NCI-H1417 (cell line): ENCODE results near the gene SLC9C2.
"Not testable (repeated sequence)": the region's sequence is repeated elsewhere in the genome, so short reads cannot be mapped to it uniquely, and the experiment has no call there.

Experiments
- DNase-seq, 3 experiments: peaks; one replicate each; lab custom pipeline; 2025; lab: John Stamatoyannopoulos, UW

SLC9C2 gene, protein sequence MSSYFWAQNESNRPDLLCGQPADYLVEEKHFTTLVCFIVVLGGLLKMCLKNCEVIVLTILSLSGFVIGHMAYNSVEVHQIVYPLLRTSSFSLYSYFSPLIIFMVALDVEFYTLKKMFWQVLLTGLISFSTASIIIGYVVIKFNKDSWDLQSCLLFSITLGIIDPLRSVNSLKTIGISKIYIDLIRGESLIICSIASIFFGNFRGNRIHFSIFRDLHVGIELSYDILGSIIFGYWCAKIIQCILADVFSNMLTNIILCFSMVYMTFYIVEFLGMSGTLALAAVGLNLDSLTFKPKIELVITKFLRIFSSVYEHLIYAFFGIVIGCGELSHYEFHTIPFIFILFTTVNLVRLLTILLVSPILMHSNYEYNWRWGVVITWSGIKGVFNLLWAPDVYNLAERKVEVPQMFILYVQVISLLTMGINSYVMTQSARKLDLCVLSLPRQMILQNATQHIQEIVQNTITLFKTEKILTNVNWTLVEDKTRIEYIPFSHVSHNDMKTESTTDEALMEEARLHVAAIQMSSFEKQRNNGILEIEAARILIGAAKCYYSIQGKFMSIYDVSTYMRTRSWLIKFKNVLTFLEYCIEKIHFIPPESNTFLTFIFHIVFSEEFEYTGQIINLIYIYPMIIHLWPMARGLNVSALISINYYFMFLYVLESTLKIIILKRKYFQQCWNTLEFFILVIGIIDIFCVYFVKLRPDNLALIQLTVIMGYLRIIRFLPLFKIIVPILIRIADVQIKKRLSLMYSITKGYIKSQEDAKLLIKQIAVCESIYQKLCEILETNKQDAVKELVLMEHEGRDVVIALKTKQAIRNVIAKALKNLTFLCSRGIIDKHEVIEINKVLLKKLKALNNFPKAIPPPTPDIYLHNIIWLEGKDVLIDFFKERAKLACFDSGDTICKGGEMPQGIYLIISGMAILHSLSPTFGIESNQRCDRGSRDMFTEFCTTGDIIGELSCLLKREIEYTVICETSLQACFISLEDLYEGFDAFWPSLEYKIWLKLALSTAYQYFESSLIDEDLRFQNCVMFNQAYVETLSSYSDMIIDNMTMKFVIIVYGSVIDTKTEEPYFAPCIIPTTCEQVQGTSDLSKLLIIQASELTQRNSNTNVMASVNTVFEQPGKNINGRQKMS

DNA sequence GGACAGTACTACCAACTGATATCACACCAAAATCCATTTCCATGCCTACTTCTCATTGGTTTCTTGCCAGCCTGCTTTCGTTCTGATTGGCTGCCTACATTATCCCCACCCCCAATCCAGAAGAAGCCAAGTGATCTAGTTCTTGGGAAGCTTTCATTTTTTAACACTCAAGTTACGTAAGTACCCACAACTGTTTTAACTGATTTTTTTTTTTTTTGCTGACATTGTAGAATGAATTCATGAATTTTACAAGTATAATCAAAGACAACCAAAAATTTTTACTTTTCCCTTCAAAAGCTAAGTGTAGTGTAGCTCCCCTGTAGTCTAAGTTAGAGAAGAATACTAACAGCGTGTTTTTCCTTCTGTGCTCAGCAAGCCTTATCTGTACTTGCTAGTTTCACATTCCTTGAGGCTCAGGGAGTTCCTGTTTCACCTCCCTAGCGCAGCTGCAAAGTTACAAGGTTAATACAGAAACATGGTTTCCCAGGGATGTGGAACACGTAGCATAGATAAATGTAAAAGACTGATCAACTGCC lies at the start of gene SLC9C2:
SLC9C2 (minus strand) TSS at position 17 of the 536 bp plus-strand sequence. CDS start 1,296 bp downstream, outside the sequence.
- no peak for DNase-seq

GRCh38 chr1:173648880-173649605 lies 46.2 kb upstream of the SLC9C2 start:
- no peak for DNase-seq

DNA sequence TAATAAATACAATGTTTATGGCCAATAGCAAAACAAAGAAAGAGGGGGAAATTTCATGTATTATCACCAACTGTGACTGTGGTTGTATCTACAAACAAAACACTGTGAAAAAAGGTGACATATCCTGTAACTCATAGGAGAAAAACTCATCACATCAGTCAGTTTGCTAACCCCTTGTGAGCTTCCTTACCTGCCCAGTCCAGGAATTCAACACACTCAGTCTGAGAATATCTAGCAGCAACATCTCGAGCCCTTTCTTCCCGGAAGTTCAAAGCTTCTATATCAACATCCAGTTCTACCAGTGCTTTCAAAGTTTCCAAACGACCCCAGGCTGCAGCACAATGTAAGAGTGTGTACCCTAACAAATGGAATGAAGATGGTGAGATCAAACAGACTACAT lies 43.8 kb upstream of the SLC9C2 start:
- no peak for DNase-seq

- DNase-seq, result not testable (repeated sequence)
Measured at GRCh38 chr1:173642450-173643139, 39.7 kb upstream of the SLC9C2 start.

GRCh38 chr1:173639102-173639501 lies 36.2 kb upstream of the SLC9C2 start:
- DNase-seq, result no peak

- DNase-seq, result no peak
Measured at GRCh38 chr1:173638043-173639021, 35.5 kb upstream of the SLC9C2 start.

- not testable (repeated sequence) for DNase-seq
Measured at GRCh38 chr1:173637236-173638042, 34.6 kb upstream of the SLC9C2 start.

- DNase-seq, result no peak
Measured at GRCh38 chr1:173635116-173635515, 32.2 kb upstream of the SLC9C2 start, which contains the start of gene TEX50. Gene TEX50, plus strand, starts transcription at chr1:173635338. Its CDS starts 184 bp downstream, at chr1:173635522.

GRCh38 chr1:173628888-173629287 lies 26.0 kb upstream of the SLC9C2 start:
- DNase-seq, result no peak

DNA sequence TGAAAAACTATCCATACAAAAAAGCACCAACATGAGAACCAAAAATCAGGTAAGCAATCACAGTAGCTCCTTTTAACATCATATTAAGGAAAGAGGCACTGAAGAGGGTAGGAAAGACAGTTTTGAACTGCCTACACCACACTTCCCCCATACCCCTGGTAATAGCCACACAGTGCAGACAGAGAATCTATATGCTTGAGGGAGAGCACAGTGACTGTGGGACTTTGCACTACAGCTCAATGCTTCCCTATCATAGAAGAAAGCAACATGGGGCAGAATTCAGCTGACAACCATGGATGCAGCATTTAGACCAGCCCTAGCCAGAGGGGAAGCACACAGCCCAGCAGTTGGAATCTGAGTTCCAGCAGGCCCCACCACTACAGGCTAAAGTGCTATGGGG lies 24.4 kb upstream of the SLC9C2 start:
- no peak for DNase-seq

DNA sequence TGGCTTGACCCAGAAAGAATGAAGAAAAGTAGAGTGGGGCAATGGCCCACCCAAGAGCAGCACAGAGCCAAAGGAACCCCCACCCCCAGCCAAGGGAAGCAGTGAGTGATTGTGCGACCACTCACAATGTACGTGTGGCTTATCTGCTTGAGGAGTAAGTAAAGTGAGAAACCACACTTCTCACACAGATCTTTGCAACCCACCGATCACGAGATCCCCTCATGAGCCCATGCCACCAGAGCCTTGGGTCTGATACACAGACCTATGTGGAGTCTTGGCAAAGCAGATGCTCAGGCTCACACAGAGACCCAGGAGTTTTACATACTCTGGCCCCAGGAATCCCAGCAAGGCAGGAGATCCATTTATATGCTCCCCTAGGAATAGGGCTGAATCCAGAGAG lies 14.0 kb upstream of the SLC9C2 start:
- DNase-seq, result no peak

DNA sequence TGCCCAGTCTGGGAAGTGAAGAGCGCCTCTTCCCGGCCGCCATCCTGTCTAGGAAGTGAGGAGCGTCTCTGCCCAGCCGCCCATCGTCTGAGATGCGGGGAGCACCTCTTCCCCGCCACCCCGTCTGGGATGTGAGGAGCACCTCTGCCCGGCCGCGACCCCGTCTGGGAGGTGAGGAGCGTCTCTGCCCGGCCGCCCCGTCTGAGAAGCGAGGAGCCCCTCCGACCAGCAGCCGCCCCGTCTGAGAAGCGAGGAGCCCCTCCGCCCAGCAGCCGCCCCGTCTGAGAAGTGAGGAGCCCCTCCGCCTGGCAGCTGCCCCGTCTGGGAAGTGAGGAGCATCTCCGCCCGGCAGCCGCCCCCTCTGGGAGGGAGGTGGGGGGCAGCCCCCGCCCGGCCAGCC lies 10.2 kb upstream of the SLC9C2 start:
- DNase-seq, result not testable (repeated sequence)

GRCh38 chr1:173608503-173609216 lies 5.8 kb upstream of the SLC9C2 start:
- no peak for DNase-seq

DNA sequence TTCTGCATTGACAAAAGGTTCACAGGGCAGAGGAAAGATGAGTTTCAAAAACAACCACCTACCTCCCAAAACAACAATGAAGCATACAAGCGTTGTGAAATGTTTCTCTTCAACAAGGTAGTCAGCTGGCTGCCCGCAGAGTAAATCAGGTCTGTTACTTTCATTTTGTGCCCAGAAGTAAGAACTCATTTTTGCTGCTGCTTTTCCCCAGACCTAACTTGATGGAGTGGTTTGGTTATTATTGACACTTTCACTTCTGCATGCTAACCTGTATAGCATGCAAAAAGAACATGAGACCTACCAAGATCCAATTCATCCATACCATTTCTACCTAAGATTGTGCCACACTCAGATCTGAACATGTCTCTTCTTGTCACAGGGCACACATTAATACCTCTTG lies 1.3 kb downstream of the SLC9C2 start:
- no peak for DNase-seq

DNA sequence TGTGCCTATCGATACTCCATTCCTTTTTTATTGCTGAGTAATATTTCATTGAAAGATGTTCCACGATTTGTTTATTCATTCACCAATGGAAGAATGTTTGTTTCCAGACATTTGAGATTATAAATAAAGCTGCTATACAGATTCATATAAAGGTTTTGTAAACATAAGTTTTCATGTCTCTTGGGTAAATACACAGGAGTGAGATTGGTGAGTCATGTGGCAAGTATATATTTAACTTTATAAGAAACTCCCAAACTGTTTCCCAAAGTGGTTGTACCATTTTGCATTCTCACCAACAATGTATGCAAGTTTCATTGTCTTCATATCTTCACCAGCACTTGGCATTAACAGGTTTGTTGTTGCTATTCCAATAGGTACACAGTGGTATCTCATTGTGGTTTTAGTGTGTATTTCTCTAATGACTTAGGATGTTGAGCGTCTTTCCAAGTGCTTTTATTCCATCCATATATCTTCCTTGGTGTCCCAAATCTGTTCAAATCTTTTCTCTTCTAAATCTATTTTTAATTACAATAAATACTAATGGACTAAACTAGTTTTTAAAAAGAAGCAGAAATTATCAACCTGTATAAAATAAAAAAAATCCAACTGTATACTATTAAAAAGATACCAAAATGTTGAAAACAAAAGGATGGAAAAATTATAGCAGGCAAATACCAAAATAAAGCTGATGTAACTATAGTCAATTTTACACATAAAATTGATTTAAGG lies 6.6 kb downstream of the SLC9C2 start:
- no peak for DNase-seq

DNA sequence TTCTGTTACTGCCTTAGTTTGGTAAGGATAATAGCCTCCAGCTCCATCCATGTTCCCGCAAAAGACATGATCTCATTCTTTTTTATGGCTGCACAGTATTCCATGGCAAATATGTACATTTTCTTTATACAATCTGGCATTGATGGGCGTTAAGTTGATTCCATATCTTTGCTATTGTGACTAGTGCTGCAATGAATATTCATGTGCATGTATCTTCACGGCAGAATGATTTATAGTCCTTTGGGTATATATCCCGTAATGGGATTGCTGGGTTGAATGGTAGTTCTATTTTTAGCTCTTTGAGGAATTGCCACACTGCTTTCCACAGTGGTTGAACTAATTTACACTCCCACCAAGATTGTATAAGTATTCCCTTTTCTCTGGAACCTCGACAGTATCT lies 11.7 kb downstream of the SLC9C2 start:
- not testable (repeated sequence) for DNase-seq

- DNase-seq, result no peak
Measured at GRCh38 chr1:173590557-173590956, 12.3 kb downstream of the SLC9C2 start.
